HG03354 (cell line): ENCODE data around the gene LILRB2.
"Not testable (repeated sequence)": the region's sequence is repeated elsewhere in the genome, so short reads cannot be mapped to it uniquely, and the experiment has no call there.

Experiments used
- ATAC-seq: cut with Tn5 transposase; IDR thresholded peaks from one replicate; pipeline ENCODE4 v1.9.1; 2021; ENCODE audit warnings: mild to moderate bottlenecking; ENCODE audit not compliant: unreplicated experiment, poor library complexity, severe bottlenecking

The LILRB2 gene

GRCh38 chr19:54247106-54247930, 33.6 kb downstream of the LILRB2 start:
- no peak for ATAC-seq

- ATAC-seq = no peak
Observed at GRCh38 chr19:54245936-54246335, 35.0 kb downstream of the LILRB2 start.

DNA sequence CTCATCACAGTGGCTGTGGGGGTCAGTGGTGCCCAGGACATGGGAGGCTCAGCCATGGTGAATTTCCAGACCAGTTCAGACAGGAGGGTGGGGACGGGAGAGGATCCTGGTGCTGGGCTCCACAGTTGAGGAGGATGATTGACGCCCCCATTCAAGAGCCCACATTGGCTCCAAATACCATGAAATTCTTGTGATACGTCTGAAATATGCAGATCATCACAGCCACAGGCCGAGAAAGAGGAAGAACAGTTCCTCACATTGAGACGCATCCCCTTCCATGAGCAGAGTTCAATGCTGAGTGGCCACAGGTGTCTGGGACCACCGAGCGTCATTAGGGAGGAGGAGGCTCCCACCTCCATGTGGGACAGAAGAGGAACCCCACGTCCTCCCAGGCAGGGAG, 37.1 kb downstream of the LILRB2 start:
- ATAC-seq = not testable (repeated sequence)

- ATAC-seq = not testable (repeated sequence)
Observed at GRCh38 chr19:54242646-54243045, 38.3 kb downstream of the LILRB2 start, which contains the start of gene LILRA6. LILRA6 (minus strand) TSS chr19:54242790.

DNA sequence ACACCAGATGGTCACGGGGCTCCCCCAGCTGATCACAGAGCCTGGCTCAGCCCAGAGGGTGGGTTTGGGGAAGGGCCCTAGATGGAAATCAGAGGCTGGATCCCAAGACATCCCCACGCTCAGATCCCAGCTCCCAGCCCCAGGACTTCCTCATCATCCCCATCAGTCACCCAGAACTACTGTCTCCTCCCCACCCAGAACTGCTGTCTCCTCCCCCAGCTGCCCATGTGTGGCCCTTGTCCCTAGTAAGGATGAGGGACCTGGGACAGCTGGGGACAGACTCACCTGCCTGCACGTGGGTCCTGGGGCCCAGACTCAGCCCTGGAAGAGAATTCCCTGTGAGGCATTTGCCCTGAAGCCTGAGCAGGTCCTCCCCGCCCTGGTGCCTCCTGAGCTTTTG, 38.7 kb downstream of the LILRB2 start:
- not testable (repeated sequence) for ATAC-seq

DNA sequence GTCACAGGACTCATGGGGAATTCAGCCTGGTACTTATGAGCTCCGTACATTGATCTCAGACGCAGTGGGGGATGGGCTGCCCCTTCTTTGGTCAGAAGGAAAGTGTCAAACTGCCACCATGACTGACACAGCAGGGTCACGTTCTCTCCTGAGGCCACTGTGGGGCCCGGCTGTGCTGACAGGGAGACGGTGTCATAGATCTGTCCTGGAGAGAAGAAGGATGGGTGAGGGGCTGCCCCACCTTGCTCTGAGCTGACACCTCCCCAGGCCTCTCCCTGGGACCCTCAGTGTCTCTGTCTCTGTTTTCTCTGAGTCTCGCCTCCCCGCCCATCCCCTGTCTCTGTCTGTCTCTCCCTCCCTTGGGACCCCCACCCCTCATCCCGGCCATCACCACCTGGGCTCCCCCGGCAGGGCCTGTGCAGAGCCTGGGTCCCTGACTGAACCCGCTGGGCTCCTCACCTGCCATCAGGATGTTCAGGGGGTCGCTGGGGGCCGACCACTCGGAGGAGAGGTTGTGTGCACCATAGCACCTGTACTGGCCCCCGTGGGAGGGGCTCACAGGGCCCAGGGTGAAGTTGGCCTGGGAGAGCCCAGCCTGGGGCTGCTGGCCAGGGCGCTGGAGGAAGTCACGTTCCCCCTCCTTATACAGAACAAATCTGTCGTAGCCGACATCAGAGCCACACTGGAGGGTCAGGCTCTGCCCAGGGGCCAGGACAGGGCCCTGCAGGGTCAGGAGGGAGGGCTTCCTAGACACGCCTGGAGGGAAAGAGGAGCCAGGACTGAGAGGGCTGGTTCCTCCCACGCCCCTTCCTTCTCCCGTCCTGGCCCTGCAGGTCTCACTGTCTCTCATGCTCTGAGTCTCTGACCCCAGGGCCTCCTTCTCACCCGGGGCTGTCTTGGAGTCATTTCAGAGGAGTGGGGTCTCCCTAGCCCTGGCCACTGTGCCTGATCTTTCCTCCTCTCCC, 40.3 kb downstream of the LILRB2 start:
- not testable (repeated sequence) for ATAC-seq

GRCh38 chr19:54239491-54240371, 41.2 kb downstream of the LILRB2 start:
- ATAC-seq = not testable (repeated sequence)

DNA sequence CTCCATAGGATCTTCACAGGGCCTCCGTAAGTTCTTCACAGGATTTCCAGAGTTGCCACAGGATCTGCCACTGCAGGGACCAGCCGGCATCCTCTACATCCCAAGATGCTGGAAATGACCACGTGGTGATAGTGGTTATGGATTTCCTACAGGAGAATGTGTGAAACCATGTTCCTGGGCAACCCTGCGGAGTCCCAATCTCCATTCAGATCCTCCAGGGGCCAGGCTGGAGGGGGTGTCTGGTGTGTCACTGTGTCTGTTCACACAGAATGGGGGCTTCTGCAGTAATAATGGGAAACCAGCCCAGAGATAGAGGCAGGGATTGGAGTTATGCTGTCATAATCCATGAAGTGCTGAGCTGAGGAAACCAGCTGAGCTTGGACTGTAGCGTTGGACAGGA, 47.0 kb downstream of the LILRB2 start:
- ATAC-seq = no peak

GRCh38 chr19:54231077-54231931, 49.6 kb downstream of the LILRB2 start:
- ATAC-seq = no peak

DNA sequence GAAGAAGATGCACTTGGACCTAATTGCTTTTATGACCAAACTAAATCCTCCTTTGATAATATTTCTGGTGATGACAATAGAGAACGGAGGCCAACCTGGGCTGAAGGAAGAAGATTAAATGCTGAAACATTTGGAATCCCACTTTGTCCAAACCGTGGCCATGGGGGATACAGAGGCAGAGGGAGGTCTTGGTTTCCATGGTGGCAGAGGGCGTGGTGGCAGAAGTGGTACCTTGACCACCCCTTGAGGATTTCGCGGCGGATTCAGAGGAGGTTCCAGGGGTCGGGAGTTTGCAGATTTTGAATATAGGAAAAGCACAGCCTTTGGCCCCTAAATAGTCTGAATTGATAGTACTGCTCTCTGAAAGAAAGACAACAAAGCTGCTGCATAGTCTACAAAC, 50.9 kb downstream of the LILRB2 start:
- ATAC-seq = no peak

DNA sequence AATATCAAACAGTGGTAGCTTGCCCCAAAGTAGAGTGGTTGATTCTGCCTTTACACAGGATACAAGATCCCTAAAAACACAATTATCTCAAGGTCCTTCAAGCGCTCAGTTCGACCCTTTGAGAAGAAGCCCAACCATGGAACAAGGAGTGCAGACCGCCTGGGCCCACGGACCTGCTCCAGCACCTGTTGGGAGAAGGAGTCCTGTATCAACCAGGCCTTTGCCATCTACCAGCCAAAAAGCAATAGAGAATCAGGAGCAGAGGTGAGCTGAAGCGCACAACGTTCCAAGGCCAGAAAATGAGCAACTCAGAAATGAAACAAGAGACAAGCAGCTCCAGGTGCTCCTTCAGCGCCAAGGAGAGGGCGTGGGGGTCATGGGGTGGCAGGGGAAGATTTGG, 51.8 kb downstream of the LILRB2 start:
- ATAC-seq = no peak

GRCh38 chr19:54224619-54225018, 56.3 kb downstream of the LILRB2 start:
- ATAC-seq = not testable (repeated sequence)

DNA sequence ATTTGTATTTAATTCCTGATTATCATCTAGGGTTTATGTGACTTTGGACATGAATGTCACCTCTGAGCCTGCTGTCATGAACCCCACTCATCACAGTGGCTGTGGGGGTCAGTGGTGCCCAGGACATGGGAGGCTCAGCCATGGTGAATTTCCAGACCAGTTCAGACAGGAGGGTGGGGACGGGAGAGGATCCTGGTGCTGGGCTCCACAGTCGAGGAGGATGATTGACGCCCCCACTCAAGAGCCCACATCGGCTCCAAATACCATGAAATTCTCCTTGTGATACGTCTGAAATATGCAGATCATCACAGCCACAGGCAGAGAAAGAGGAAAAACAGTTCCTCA, 57.0 kb downstream of the LILRB2 start:
- not testable (repeated sequence) for ATAC-seq
